GM19238 (cell line): ENCODE results near the gene ALDH9A1.
"Not testable (repeated sequence)": the region's sequence is repeated elsewhere in the genome, so short reads cannot be mapped to it uniquely, and the experiment has no call there.

Experiments
- DNase-seq: peaks from one replicate; pipeline ENCODE4 v3.0.0; 2011; ENCODE audit warnings: low spot score; ENCODE audit not compliant: insufficient read length

The ALDH9A1 gene

DNA sequence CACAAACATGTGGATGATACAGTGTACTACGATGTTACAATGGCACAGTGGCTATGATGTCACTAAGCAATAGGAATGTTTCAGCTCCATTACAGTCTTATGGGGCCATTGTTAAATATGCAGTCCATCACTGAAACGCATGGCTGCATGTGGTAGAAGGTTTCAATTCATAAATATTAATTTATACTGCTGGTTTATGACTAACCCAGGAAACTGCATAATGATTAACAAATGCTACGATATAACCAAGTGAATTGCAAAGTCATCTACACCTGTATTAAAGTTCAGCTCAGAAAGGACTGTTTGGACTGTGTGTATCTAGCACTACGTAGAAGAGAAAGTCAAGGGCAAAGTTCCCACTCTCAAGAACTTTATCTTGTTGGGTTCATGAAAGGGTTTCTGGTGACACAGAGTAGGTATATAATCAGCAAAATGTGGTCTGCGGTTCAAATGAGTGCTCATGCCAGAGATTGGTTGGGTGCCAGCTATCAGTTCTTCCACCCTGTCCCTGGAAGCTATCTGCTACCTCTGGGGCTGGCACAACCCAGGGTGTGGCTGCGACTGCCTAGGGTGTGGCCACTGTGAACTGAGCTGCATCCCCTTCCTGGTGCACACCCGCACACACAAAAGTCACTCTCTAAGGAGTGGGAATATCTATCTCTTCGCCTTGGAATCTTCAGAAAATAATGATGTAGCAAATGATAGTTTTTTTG lies 52.6 kb downstream of the ALDH9A1 start:
- DNase-seq: no peak

GRCh38 chr1:165644064-165644735 lies 54.2 kb downstream of the ALDH9A1 start:
- no peak for DNase-seq

GRCh38 chr1:165641231-165641987 lies 57.0 kb downstream of the ALDH9A1 start:
- DNase-seq: no peak

GRCh38 chr1:165639821-165640623 lies 58.3 kb downstream of the ALDH9A1 start:
- no peak for DNase-seq

DNA sequence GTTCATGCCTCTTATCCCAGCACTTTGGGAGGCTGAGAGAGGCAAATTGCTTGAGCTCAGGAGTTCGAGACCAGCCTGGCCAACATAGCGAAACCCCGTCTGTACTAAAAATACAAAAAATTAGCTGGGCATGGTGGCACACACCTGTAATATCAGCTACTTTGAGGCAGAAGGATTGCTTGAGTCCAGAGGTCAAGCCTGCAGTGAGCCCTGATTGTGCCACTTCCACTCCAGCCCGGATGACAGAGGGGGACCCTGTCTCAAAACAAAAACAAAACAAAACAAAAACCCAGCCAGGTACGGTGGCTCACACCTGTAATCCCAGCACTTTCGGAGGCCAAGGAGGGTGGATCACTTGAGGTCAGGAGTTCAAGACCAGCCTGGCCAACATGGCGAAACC lies 60.2 kb downstream of the ALDH9A1 start:
- DNase-seq: not testable (repeated sequence)

- no peak for DNase-seq
Observed at GRCh38 chr1:165637427-165637826, 60.9 kb downstream of the ALDH9A1 start.

GRCh38 chr1:165635823-165636222 lies 62.5 kb downstream of the ALDH9A1 start:
- no peak for DNase-seq

DNA sequence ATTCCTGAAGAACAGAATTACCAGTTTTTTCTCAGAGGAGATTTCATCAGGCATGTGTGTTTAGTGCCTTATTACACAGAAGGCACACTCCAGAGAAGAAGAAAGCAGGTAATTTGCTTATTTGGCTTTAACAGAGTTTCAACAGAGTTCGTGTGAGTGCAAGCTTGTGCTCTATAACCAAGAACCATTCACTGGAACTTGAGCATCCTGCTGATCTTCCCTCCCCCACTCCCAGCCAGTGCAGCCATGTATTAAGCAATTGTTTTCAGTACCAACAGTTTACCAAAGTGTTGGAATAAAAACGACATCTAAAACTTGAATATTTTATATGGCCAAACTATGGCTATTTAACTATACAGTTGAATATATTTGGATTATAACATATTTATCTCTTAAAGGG lies 63.0 kb downstream of the ALDH9A1 start:
- no peak for DNase-seq

DNA sequence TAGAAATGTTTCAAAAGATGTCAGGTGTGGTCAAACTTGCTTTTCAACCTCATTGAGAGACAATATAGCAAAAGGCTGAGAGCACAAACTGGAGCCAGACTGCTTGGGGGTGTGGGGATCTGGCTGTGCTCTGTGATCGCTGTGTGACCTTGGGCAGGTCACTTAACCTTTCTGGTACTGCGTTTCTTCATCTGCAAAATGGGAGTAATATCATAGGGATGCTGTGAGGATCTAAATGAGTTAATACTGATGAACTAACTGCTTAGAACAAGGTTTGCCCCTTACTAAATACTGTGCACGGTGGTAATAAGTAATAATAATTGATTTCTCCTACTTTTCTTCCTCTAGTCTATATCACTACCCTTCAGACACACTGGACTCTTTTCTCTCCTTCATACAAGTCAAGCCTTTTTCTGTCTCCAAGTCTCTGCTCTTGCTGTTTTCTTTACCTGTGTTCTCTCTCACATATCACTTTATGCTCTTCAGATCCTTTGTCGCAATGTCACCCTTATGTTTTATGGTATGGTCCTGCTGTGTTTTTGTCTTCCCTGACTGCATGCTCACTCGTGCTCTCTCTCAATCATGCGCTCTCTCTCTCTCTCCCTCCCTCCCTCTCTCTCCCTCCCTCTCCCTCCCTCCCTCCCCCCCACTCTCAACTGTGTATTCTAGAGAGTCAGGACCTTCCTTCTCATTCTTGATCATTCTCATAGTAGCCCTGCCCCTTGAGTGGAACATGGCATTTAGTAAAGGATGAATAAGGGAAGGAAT lies 64.0 kb downstream of the ALDH9A1 start:
- no peak for DNase-seq

GRCh38 chr1:165633614-165634013 lies 64.7 kb downstream of the ALDH9A1 start:
- DNase-seq: no peak

- no peak for DNase-seq
Observed at GRCh38 chr1:165632491-165632890, 65.9 kb downstream of the ALDH9A1 start.

GRCh38 chr1:165632152-165632469 lies 66.3 kb downstream of the ALDH9A1 start:
- DNase-seq: no peak

- DNase-seq: peak; percentile 7
Observed at GRCh38 chr1:165631342-165632151, 66.8 kb downstream of the ALDH9A1 start.

GRCh38 chr1:165630629-165631341 lies 67.6 kb downstream of the ALDH9A1 start, which contains the start of gene MGST3:
TSS of gene MGST3 (plus strand) at chr1:165631234. CDS start at chr1:165649848, 18,614 bp downstream.
- peak; percentile 88 for DNase-seq

DNA sequence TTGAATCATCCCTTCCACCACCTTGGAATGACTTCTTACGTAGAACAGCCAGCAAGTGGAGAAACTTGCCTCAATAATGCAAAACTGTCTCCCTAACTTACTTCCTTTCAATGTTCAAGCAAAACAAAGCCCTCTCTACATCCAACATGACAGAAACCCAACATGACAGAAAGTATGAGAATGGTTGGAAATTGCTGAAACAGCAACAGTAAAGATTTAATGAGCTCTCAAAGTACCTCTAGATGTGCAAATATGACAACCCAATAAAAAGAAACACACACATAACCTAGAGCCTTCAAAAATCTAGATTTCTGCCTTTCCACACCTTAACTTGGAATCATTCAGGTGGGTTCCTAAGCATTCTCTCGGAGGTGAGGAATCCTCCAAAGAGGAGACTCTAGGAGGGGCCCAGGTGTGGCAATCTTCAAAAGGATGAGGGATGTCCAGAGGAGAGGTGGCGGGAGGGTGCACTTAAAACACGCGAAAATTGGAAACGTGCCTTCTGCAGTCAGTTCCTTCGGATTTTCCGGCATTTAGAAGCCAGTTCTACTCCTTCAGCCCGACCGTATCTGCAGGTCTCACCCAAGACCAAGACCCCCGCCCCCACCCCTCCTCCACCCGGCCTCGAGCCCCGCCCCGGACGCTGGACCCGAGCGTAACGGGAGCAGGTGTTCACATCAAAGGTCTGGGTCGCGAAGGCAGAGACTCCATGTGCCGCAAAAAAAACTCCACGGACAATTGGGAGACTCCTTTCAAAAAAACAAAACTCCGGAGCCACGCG lies 68.3 kb downstream of the ALDH9A1 start:
- DNase-seq: no peak

- DNase-seq: no peak
Observed at GRCh38 chr1:165629151-165629550, 69.2 kb downstream of the ALDH9A1 start.

DNA sequence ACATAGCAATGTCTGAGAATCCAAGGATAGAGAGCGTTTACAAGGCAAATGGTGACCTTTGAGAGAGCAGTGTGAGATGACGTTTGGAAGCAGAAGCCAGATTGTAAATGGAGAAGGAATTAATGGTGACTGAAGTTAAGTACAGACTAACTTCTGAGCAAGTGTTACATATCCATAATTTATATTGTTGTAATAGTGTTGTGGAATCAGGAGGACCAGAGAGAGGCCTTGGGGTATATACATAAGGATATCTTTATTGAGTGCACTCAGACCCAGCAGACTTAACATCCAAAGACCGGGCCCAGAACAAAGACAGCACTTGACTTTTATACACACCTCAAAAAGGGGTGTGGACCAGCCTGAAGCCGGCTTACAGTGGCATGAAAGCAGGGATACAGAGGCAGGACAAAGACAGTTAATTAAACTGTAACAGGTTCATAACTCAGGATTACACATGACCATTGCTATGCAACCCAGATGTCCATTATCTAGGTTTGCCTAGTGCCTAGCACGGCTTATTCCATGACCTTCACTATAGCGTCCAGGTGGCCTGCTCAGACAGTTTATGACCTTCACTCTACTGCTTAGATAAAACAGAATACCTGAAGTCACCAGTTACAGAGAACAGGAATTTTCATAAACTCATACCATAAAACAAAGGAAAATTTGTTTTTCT lies 70.1 kb downstream of the ALDH9A1 start:
- no peak for DNase-seq

GRCh38 chr1:165624441-165624840 lies 73.9 kb downstream of the ALDH9A1 start:
- no peak for DNase-seq
